NCI-H187 treated with DMSO at 0.1 percent for 48 hours (cell line): ENCODE measurements around the gene ST3GAL3.

Experiments
- DNase-seq: peaks from one replicate; lab custom pipeline; 2025; lab: John Stamatoyannopoulos, UW

ST3GAL3 gene

DNA sequence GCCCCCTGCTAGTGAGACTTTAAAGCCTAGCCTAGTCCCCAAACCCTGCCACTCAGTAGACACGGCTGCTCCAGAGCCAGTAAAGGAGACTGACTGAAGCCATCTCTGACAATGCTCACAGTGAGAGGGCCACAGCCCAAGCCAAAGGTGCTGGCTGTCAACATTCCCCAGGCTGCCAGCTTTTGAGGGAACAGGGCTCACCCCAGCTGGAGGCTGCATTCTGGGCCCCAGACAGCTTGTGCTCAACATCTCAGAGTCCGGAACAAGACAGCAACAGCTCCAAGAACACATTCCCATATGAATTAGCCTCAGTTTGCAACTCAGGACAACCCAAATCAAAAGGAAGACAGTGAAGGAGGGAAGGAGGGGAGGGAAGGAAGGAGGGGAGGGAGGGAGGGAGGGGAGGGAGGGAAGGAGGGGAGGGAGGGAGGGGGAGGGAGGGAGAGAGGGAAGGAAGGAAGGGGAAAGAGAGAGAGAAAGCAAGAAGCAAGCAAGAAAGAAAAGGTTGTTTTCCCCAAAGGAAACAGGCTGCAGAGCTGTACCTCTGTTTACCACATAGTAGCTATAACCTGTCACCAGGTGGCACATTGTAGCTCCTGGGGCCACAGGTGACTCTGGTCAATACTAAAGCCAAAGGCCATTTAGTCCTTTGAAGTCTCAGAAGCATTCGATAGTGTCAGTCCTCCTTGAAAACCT, 231.7 kb downstream of the ST3GAL3 start:
- DNase-seq = no peak

DNA sequence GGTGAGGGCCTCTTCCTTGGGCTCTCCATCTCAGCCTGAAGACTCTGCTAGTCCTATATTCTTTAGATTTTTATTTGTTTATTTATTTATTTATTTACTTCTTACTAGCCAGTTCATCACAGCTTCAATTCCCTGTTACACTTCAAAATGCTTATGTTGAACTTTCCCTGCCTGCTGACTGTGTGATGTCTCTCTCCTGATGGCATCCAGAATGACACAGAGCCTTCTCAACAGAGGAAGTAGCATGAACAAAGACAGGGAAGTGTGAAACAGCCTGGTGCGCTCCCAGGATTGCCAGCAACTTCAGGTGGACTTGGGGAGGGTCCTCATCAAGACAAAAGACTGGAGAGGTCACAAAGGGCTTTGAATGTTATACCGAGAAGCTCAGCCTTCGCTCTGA, 235.1 kb downstream of the ST3GAL3 start:
- no peak for DNase-seq

DNA sequence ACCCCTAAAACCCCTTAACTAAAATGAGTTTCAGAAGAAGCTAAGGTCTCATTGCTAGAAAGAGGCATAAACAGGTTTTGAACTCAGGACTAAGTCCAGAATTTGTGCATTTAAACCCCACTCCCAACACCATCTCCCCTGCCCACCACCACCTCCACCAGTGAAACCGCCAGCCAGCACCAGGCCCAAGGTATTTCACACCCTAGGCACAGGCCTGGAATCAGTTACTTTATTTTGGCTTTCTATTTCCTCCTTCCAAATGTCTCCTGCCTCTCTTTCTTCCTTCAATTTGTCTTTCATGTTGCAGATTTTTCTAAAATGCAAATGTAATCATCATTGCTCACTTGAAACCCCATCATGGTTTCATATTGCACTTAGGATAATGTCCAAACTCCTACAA, 237.5 kb downstream of the ST3GAL3 start:
- no peak for DNase-seq

DNA sequence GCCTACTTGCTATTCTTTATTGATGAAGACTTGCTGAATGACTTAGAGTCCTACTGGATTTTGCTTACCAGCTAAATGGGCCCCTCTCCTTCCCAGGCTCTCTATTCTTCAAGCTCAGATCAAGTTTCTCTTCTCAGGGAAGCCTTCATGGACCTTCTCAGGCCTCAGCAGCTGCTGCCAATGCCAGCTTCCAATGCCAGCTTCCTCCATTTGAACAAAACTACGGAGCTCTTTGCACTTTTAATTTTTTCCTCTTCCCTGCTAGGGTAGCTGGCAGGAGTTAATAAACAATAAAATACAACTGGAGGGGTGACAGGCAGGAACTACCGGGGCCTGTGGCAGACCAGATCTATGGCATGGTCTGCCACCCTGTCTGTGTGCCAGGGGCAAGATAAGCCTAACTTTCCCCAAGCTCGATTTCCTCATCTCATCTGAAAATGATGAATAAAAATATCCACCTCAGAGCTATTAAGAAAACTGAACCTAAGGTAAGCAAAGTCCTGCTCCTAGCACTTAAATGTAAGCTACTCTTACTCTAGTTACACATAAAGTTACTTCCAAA, 238.4 kb downstream of the ST3GAL3 start:
- DNase-seq = no peak

DNA sequence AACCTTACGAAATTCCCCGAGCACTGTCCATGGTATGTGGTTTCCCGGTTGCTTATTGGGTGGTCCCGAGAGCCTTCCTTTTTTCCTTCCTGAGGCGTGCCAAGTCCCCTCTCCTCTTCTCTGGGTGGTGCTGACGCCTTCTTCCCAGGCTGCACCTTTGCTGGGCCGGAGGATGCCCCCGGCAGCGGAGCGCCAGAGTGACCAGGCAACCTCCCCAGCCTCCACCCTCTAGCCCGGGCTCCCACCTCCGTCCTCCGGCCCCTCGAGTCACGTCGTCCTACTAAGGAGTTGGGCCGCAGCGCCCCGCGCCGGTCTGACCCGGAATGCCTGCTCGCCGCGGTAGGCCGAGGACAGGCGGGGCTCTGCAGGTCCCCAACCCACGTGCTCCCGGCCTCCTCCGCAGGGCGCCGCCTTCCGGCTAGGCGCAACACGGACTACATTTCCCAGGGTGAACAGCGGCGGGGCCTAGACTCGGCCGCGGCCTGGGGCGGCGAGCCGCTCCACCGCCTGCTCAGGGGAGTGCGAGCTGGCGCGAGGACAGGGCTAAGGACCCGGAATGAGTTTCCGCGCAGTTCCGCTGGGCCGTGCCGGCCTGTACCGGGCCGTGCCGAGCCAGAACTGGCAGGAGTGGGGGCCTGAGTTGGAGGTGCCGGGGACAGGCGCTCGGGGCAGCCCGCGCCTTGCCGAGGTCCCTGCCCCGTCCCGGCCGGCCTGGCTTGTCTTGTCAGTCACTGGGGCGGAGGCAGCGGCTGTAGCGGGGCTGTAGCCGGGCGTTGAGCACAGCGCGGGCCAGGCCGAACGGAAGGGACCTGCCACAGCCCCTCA, 239.1 kb downstream of the ST3GAL3 start, which contains the start of gene IPO13:
Gene IPO13 (plus strand): TSS at position 715 of the 825 bp plus-strand sequence. CDS start 651 bp downstream, outside the sequence.
- peak; percentile 63 for DNase-seq

DNA sequence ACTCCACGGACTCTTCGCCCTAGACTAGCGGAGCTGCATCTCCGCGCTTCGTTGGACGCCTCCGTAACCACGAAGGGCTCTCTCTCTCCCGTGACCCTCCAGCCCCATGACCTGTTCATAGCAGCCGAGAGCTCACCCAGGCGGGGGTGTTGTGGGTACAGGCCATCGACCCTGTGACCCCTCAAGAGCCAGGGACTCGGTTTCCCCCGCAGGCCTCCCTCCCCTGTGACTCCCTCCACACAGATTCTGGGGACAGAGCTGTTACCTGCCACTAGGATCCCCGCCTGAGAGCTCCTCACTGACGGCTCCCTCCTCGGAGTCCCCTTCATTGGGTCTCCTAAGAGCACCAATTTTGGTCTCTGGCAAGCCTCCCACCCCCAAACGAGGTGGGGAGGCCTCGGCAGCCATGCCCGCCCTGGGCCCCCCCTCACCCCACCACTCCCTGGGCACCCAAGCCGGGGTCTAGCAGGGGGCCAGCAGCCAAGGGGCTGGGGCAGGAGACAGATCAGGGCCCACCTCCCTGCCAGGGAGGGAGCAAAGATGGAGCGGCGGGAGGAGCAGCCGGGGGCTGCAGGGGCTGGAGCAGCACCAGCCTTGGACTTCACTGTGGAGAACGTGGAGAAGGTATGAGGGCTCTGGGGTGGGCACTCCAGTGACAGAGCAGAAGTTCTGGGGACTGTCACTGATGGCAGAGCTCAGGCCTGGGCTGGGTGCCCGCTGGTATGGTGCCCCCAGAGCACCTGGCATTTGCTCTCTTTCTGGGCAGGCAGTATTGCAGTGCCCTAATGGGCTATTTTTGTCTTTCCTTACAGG, 239.9 kb downstream of the ST3GAL3 start:
- no peak for DNase-seq

DNA sequence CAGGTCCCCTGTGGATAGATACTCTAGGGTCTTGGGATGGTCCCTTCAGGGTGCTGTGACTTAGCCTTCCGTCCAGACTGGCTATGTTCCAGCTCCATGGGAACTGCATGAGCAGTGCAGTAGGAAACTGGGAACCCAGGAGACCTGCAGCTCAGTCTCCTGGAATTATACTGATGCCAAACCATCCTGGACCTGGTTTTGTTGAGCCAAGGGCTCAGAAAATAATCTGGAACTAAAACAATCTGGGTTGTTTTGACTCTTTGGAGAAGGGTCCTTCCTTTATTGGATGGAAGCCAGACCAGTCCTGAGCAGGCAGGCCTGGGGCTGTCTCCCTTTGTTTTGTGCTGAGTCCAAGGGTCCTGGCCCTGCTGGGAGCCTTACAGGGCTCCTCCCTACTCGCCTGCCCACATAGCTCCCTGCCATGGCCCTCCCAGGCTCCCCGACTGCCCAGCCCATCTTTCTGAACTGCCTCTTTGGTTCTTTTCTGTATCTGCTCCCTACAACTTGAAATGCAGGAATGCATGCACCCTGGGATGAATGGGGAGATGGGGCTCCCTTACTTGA, 240.6 kb downstream of the ST3GAL3 start:
- no peak for DNase-seq

DNA sequence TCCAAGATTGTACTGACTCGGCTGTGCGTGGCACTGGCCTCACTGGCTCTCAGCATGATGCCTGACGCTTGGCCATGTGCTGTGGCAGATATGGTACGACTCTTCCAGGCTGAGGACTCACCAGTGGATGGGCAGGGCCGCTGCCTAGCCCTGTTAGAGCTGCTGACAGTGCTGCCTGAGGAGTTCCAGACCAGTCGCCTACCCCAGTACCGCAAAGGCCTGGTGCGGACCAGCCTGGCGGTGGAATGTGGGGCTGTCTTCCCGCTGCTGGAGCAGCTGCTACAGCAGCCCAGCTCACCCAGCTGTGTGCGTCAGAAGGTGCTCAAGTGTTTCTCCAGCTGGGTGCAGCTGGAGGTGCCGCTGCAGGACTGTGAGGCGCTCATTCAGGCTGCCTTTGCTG, 242.3 kb downstream of the ST3GAL3 start:
- no peak for DNase-seq

DNA sequence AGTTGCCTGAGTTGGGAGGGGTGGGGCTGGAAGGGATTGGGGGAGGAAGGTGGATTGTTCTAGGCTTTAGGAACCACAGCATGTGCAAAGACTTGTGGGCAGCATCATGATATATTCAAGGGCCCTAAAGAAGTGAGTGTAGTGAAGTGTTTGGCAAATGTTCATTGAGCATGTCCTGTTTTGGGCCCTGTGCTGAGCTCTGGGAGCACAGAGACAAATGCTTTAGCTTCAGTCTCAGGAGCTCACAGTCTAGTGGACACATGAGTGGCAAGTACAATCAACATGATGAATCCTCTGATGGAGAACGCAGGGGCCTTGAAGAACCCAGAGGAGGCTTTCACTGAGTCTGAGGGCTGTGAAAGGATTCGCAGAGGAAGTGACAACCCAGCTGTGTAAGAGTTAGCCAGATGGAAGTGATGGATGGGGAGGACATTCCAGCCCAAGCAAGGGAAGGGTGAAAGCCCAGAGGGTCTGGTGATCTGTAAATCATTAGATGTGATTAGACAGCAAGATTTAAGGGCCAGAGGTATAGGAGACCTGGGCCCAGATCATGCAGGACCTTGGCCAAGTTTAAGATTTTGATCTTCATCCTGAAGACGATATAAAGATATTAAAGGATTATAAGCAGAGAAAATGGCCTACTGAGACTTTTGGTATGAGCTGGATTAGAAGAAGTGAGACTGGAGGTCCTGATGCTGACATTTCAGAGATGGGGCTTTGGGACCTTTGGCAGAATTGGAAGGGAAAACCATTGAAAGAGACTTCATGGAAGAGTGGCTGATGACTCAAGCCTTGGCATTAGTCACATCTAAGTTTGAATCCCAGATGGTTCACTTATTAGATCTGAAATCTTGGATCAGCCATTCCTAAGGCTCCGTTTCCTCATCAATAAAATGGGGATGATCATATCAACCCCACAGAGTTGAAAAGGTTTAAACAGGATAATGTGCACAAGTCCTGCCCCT, 244.0 kb downstream of the ST3GAL3 start:
- DNase-seq = no peak

DNA sequence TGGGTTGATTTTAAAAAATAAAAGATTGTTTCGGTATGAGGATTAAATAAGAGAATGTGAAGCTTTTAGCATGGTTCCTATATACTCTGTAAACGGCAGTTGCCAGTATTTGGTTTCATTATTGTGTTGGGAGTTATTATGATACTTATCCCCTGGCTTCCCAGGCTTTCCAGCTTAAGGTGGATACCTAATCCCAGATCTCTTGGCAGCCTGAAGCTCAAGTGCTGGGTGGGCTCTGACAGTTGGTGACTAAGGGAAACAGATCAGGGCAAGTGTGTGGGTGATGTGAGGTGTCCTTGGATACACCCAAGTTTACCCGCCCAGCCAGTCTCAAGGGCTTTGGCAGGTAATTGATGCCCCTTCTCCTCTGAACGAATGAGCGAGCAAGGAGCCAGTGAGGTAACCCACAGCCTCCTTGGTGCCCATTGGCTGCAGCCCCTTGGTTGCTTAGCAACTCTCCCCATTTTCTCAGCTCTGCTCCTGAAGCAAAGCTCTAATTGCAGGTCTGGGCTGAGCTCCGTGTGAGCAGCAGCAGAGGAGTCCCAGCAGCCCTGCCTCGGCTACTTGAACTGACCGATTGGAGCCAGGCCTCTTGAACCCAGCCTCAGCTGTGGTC, 245.5 kb downstream of the ST3GAL3 start:
- peak; percentile 86 for DNase-seq

DNA sequence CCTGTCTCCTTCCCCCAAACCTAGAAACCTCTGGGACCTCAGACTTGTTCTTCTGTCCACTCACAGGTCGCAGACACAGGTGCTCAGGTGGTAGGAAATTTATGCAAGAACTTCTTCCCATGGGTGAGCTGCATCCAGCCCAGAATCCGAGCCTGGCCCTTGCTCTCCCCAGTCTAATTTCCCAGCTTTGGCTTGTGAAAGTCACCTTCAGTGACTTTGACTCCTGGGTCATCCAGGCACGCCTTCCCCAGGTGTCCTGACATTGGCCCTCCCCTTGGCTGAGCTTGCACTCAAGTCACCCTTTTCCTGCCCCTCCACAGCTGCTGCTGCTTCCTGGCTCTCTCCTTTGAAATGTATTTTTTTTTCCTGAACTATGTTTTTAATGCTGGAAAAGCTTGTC, 246.0 kb downstream of the ST3GAL3 start:
- DNase-seq = no peak

DNA sequence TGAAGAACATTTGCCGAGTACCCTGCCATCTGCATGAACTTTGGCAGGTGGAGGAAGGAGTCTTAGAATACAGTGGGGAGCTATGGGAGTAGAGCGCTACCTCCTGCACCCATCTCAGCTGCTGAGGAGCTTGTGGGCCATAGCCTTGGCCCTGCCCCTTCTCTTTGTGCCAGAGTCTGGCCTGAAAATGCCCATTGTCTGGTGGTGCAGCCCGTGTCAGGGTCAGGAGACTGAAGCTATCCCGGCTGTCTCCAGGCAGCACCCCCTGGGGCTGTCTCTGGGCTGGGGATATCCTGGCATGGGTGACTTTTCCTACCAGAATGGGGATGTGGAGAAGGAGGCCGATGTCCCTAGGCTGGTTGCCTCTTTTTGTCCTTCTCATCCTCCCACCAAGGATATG, 246.7 kb downstream of the ST3GAL3 start:
- DNase-seq = no peak

DNA sequence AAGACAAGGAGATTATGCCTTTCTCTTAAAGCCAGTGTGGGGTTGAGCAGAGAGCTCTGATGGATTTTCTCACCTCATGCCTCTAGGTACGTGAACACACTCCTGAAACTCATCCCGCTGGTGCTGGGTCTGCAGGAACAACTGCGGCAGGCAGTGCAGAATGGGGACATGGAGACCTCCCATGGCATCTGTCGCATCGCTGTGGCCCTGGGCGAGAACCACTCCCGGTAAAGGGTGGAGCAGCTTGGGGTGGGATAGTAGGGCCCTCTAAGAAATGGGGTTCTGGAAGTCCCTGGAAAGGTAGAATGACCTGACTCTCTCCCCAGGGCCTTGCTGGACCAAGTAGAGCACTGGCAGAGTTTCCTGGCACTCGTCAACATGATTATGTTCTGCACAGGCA, 248.9 kb downstream of the ST3GAL3 start:
- no peak for DNase-seq

DNA sequence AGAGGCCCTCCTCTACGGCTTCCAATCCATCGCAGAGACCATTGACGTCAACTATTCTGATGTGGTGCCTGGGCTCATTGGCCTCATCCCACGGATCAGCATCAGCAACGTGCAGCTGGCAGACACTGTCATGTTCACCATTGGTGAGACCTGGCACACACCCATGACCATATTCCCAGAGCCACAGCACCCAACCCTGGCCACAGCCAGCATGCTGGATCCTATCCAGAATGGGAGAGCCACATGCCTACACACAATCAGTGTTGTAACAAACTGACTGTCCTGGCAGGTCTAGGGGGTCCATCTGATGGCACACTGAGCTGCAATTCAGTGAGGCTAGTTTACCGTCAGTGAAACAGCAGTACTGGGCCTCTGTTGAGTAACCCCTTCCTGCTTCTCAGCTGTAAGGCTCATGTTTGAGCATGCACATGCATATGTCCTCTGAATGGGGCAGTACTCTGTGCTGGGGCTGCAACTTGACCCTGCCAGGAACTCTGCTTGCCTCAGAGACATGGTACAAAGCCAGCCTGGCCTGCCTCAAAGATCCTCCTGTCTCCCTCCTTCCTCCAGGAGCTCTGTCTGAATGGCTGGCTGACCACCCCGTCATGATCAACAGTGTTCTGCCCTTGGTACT, 250.2 kb downstream of the ST3GAL3 start:
- DNase-seq = no peak

DNA sequence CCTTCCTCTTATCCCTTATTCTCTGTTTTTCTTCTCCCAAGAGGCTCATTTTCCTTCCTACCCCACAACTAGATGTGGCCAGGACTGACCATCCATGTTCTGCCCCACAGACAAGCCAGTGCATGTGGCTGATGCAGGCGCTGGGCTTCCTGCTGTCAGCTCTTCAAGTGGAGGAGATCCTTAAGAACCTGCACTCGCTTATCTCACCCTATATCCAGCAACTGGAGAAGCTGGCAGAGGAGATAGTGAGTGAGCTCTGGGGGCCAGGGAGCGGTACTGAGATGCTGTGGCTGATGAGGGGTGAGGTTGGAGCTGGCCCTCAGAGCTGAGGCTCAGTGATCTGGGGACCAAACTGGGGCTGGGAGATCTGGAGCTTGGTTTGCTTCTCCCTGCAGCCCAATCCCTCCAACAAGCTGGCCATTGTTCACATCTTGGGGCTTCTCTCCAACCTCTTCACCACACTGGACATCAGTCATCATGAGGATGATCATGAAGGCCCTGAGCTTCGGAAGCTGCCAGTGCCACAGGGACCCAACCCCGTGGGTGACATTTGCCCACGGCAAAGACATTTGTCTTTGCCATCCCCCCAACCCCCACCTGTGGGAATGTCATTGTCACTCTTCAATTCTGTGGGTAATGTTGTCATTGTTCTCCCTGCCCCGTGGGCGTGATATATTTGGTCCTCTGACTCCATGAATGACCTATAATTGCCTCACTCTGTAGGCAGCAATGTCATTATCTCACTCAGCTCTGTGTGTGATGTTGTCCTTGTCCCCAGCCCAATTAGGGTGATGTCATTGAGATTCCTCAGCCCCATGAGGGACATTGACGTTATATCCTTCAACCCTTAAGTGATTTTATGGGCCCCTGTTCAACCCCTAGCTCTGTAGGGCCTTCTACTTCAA, 251.3 kb downstream of the ST3GAL3 start:
- DNase-seq = no peak

DNA sequence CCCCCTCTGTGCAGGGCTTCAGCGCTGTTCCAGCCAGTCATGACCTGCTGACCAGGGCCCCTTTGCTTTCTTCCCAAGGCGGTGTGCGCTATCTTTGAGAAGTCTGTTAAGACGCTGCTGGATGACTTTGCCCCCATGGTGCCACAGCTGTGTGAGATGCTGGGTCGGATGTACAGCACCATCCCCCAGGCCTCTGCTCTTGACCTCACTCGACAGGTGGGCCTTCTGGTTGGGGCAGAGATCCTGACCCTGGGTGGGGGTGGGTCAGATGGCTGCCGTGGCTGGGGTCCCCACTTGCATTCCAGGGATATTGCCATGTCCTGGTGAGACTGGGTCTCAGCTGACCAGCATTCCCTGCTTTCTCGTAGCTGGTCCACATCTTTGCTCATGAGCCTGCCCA, 253.5 kb downstream of the ST3GAL3 start:
- DNase-seq = no peak

DNA sequence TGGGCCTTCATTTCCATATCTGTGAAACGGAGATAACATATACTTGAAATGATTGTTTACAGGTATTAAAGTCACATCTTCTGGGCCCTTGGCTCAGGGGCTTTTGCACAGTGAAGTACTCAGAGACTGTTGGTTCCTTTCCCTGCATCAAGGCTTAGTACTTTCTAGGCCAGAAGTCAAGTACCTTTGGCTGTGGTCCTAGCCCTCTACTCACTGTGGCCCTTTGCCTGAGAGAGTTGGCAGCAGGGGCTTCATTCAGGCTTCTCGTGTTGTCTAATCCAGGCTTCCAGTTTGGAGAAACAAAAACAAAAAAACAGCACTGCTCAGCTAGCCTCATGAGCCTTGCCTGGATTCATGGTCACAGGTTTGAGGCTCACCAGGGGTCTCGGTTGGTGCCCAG, 254.4 kb downstream of the ST3GAL3 start:
- no peak for DNase-seq

DNA sequence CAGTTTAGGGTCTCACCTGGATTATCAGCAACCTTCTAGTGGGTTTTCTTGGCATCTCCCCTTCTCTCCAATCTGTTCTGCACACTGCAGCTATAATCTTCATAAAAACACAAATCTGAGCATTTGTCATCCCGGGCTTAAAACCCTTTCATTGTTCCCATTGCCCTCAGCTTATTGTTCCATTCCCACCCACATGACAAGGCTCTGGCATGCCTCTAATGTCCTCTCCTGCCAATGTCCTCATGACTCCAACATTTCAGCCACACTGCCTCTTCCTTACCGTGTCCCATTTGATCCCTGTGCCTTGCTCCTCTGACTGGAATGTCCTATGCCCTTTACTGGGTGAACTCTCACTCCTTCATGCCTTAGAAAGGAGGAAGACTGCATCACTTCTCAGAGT, 255.0 kb downstream of the ST3GAL3 start:
- no peak for DNase-seq

DNA sequence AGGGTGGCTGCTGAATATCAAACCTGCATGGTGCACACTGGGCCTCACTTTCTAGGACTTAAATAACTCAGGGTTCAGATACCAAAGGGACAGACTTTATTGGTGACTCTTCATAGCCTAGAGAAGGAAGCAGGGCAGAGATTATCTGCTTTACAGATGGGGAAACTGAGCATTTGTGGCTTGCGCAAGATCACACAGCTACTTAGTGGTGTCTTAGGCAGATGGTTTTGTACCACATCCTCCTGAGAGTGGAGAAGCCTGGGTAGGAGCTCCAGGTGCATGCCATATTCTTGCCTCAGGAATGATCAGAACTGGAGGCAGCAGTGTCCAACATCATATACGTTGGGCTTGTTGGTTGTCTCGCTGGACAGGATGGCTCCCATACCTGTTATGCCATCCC, 255.7 kb downstream of the ST3GAL3 start:
- DNase-seq = no peak
